HEK293 (cell line): ENCODE data around the gene NCOR2.

Experiments used
- CTCF ChIA-PET: fragments of 350-600 bp; formaldehyde crosslinking; extraction: SDS; loops from one replicate; lab custom pipeline; 2021; ENCODE audit warnings: antibody characterized with exemption; lab: Yijun Ruan, JAX
- POLR2A ChIA-PET: fragments of 300-600 bp; formaldehyde crosslinking; extraction: SDS; loops from one replicate; lab custom pipeline; 2020; ENCODE audit warnings: antibody characterized with exemption, inconsistent platforms; lab: Yijun Ruan, JAX
- H3K27ac ChIP-seq: fragments of 200-500 bp; sonication (Bioruptor generic); 2 replicates; pipeline ENCODE4 v1.5.1; 2014; ENCODE audit warnings: low read depth, low read length, control low read depth, inconsistent platforms; ENCODE audit errors: extremely low read depth
- H3K36me3 ChIP-seq, 2 experiments: fragments of 200-500 bp in 1 of 2; sonication (Bioruptor generic) in 1 of 2; 1 replicate in 1 of 2; 2 replicates in 1 of 2; pipeline ENCODE4 v1.5.1; 2014 to 2017; ENCODE audit warnings: inconsistent platforms in 2 of 2, low read length in 2 of 2; ENCODE audit not compliant: control insufficient read depth in 2 of 2, insufficient read depth in 1 of 2
- H3K4me1 ChIP-seq: fragments of 200-500 bp; sonication (Bioruptor generic); 2 replicates; pipeline ENCODE4 v1.5.1; 2014; ENCODE audit warnings: mild to moderate bottlenecking, low read length, inconsistent platforms; ENCODE audit not compliant: control insufficient read depth, insufficient read depth
- H3K4me3 ChIP-seq: 2 replicates; pipeline ENCODE4 v1.5.1; 2011; ENCODE audit warnings: low read depth, mild to moderate bottlenecking, control low read depth, low read length, moderate library complexity
- H3K9me3 ChIP-seq: fragments of 200-500 bp; sonication (Bioruptor generic); 2 replicates; pipeline ENCODE4 v1.5.1; 2014; ENCODE audit warnings: low read depth, low read length, inconsistent platforms; ENCODE audit not compliant: control insufficient read depth, insufficient read depth
- EGR2 ChIP-seq: fragments of 450-650 bp; formaldehyde crosslinking; IDR thresholded peaks from 2 replicates; pipeline ENCODE4 v1.5.1; 2016; ENCODE audit warnings: low read depth, missing biosample characterization, missing genetic modification characterization
- HOXD13 ChIP-seq: sonication (generic); formaldehyde crosslinking; IDR thresholded peaks from 2 replicates; pipeline ENCODE4 v1.8.0; 2022; ENCODE audit warnings: missing genetic modification reagents, borderline replicate concordance
- MZF1 ChIP-seq: fragments of 450-650 bp; formaldehyde crosslinking; IDR thresholded peaks from 2 replicates; pipeline ENCODE4 v1.5.1; 2017; ENCODE audit warnings: missing biosample characterization, missing genetic modification characterization, borderline replicate concordance
- PATZ1 ChIP-seq: fragments of 450-650 bp; formaldehyde crosslinking; IDR thresholded peaks from 2 replicates; pipeline ENCODE4 v1.5.1; 2016; ENCODE audit warnings: missing biosample characterization, missing genetic modification characterization
- SCRT1 ChIP-seq: fragments of 450-650 bp; formaldehyde crosslinking; IDR thresholded peaks from 2 replicates; pipeline ENCODE4 v1.5.1; 2016; ENCODE audit warnings: missing biosample characterization, missing genetic modification characterization, borderline replicate concordance
- SP2 ChIP-seq: fragments of 450-650 bp; formaldehyde crosslinking; IDR thresholded peaks from 2 replicates; pipeline ENCODE4 v1.5.1; 2016; ENCODE audit warnings: missing biosample characterization, missing genetic modification characterization
- ZBTB7A ChIP-seq: fragments of 450-650 bp; formaldehyde crosslinking; IDR thresholded peaks from 2 replicates; pipeline ENCODE4 v1.5.1; 2016; ENCODE audit warnings: low read depth, missing biosample characterization, missing genetic modification characterization
- ZNF10 ChIP-seq: fragments of 450-650 bp; formaldehyde crosslinking; IDR thresholded peaks from 2 replicates; pipeline ENCODE4 v1.5.1; 2017; ENCODE audit warnings: missing biosample characterization, missing genetic modification characterization
- ZNF202 ChIP-seq: fragments of 450-650 bp; formaldehyde crosslinking; IDR thresholded peaks from 2 replicates; pipeline ENCODE4 v1.5.1; 2016; ENCODE audit warnings: missing biosample characterization, missing genetic modification characterization, borderline replicate concordance
- ZNF23 ChIP-seq: fragments of 450-650 bp; formaldehyde crosslinking; IDR thresholded peaks from 2 replicates; pipeline ENCODE4 v1.5.1; 2016; ENCODE audit warnings: missing biosample characterization, missing genetic modification characterization, borderline replicate concordance
- ZNF510 ChIP-seq: fragments of 450-650 bp; formaldehyde crosslinking; IDR thresholded peaks from 2 replicates; pipeline ENCODE4 v1.5.1; 2018; ENCODE audit warnings: mild to moderate bottlenecking, missing genetic modification characterization, missing biosample characterization; ENCODE audit not compliant: insufficient replicate concordance
- ZNF629 ChIP-seq: fragments of 450-650 bp; formaldehyde crosslinking; IDR thresholded peaks from 2 replicates; pipeline ENCODE4 v1.5.1; 2017; ENCODE audit warnings: missing biosample characterization, missing genetic modification characterization
- ZNF747 ChIP-seq: fragments of 450-650 bp; formaldehyde crosslinking; IDR thresholded peaks from 2 replicates; pipeline ENCODE4 v1.5.1; 2016; ENCODE audit warnings: missing biosample characterization, missing genetic modification characterization
- ZNF768 ChIP-seq: fragments of 450-650 bp; formaldehyde crosslinking; IDR thresholded peaks from 2 replicates; pipeline ENCODE4 v1.5.1; 2018; ENCODE audit warnings: missing biosample characterization, mild to moderate bottlenecking, missing genetic modification characterization
- ZNF837 ChIP-seq: fragments of 450-650 bp; formaldehyde crosslinking; IDR thresholded peaks from 2 replicates; pipeline ENCODE4 v1.5.1; 2016; ENCODE audit warnings: missing biosample characterization, missing genetic modification characterization
- ZSCAN5A ChIP-seq: fragments of 450-650 bp; formaldehyde crosslinking; IDR thresholded peaks from 2 replicates; pipeline ENCODE4 v1.5.1; 2016; ENCODE audit warnings: missing biosample characterization, missing genetic modification characterization
- TF ChIP-seq, protein P1 (sequence below): fragments of 450-650 bp; formaldehyde crosslinking; IDR thresholded peaks from 2 replicates; pipeline ENCODE4 v1.5.1; 2016; ENCODE audit warnings: missing biosample characterization, missing genetic modification characterization
- TF ChIP-seq, protein P2 (sequence below): fragments of 450-650 bp; formaldehyde crosslinking; IDR thresholded peaks from 2 replicates; pipeline ENCODE4 v1.5.1; 2016; ENCODE audit warnings: missing biosample characterization, missing genetic modification characterization, borderline replicate concordance
- TF ChIP-seq, protein P3 (sequence below): fragments of 450-650 bp; formaldehyde crosslinking; IDR thresholded peaks from 2 replicates; pipeline ENCODE4 v1.5.1; 2016; ENCODE audit warnings: missing biosample characterization, missing genetic modification characterization
- TF ChIP-seq, protein P4 (sequence below): fragments of 450-650 bp; formaldehyde crosslinking; IDR thresholded peaks from 2 replicates; pipeline ENCODE4 v1.5.1; 2016; ENCODE audit warnings: missing biosample characterization, missing genetic modification characterization

NCOR2 gene

GRCh38 chr12:124564971-124565491 is 2.4 kb downstream of the NCOR2 start:
- Histone ChIP-seq H3K4me1 (peaks cover 5% of the 10 kb centered on the region), H3K4me3 (no peak overlapping the region), H3K27ac (no peak overlapping the region), H3K9me3 (no peaks in the 10 kb centered on the region), H3K36me3 (no peaks in the 10 kb centered on the region)
- CTCF ChIA-PET: interaction anchor here (0.9 kb wide), 1 partner anchor 46 kb away, joined by 4 read pairs; no protein-coding TSS in a partner anchor
- POLR2A ChIA-PET: interaction anchor here (0.9 kb wide), 1 partner anchor 46 kb away, joined by 3 read pairs; no protein-coding TSS in a partner anchor
- TF ChIP-seq ZBTB7A (tag by site-specific recombination): no peak
- no peak for TF ChIP-seq ZNF629 (tag by site-specific recombination)
- TF ChIP-seq, protein P1, sequence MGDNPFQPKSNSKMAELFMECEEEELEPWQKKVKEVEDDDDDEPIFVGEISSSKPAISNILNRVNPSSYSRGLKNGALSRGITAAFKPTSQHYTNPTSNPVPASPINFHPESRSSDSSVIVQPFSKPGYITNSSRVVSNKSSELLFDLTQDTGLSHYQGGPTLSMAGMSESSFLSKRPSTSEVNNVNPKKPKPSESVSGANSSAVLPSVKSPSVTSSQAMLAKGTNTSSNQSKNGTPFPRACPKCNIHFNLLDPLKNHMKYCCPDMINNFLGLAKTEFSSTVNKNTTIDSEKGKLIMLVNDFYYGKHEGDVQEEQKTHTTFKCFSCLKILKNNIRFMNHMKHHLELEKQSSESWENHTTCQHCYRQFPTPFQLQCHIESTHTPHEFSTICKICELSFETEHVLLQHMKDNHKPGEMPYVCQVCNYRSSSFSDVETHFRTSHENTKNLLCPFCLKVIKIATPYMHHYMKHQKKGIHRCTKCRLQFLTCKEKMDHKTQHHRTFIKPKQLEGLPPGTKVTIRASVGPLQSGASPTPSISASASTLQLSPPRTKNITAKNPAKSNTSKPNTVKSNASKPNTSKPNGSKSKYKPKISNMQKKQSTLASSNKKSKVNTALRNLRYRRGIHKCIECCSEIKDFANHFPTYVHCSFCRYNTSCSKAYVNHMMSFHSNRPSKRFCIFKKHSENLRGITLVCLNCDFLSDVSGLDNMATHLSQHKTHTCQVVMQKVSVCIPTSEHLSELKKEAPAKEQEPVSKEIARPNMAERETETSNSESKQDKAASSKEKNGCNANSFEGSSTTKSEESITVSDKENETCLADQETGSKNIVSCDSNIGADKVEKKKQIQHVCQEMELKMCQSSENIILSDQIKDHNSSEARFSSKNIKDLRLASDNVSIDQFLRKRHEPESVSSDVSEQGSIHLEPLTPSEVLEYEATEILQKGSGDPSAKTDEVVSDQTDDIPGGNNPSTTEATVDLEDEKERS (tag by site-specific recombination): no peak
- TF ChIP-seq ZNF510 (tag by site-specific recombination): no peak
- TF ChIP-seq ZNF23 (tag by site-specific recombination): no peak
- TF ChIP-seq ZNF837: no peak
- TF ChIP-seq ZNF768: no peak
- TF ChIP-seq PATZ1 (tag by site-specific recombination): 0 out of 2 replicates have a peak, but pooled peaks have one; percentile 9
- TF ChIP-seq HOXD13: no peak
- TF ChIP-seq ZSCAN5A (tag by site-specific recombination): 0 out of 2 replicates have a peak, but pooled peaks have one; percentile 26
- no peak for TF ChIP-seq MZF1 (tag by site-specific recombination)
- TF ChIP-seq EGR2: peak; percentile 41; the same call in 1 of the 2 replicates
- TF ChIP-seq ZNF10: no peak
- no peak for TF ChIP-seq ZNF747 (tag by site-specific recombination)
- TF ChIP-seq, protein P2, sequence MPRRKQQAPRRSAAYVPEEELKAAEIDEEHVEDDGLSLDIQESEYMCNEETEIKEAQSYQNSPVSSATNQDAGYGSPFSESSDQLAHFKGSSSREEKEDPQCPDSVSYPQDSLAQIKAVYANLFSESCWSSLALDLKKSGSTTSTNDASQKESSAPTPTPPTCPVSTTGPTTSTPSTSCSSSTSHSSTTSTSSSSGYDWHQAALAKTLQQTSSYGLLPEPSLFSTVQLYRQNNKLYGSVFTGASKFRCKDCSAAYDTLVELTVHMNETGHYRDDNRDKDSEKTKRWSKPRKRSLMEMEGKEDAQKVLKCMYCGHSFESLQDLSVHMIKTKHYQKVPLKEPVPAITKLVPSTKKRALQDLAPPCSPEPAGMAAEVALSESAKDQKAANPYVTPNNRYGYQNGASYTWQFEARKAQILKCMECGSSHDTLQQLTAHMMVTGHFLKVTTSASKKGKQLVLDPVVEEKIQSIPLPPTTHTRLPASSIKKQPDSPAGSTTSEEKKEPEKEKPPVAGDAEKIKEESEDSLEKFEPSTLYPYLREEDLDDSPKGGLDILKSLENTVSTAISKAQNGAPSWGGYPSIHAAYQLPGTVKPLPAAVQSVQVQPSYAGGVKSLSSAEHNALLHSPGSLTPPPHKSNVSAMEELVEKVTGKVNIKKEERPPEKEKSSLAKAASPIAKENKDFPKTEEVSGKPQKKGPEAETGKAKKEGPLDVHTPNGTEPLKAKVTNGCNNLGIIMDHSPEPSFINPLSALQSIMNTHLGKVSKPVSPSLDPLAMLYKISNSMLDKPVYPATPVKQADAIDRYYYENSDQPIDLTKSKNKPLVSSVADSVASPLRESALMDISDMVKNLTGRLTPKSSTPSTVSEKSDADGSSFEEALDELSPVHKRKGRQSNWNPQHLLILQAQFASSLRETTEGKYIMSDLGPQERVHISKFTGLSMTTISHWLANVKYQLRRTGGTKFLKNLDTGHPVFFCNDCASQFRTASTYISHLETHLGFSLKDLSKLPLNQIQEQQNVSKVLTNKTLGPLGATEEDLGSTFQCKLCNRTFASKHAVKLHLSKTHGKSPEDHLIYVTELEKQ (tag by site-specific recombination): no peak
- TF ChIP-seq, protein P3, sequence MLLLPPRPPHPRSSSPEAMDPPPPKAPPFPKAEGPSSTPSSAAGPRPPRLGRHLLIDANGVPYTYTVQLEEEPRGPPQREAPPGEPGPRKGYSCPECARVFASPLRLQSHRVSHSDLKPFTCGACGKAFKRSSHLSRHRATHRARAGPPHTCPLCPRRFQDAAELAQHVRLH: no peak
- TF ChIP-seq, protein P4, sequence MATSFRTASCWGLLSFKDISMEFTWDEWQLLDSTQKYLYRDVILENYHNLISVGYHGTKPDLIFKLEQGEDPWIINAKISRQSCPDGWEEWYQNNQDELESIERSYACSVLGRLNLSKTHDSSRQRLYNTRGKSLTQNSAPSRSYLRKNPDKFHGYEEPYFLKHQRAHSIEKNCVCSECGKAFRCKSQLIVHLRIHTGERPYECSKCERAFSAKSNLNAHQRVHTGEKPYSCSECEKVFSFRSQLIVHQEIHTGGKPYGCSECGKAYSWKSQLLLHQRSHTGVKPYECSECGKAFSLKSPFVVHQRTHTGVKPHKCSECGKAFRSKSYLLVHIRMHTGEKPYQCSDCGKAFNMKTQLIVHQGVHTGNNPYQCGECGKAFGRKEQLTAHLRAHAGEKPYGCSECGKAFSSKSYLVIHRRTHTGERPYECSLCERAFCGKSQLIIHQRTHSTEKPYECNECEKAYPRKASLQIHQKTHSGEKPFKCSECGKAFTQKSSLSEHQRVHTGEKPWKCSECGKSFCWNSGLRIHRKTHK (tag by site-specific recombination): no peak
- TF ChIP-seq SCRT1: no peak
- TF ChIP-seq ZNF202 (tag by site-specific recombination): no peak
- peak; percentile 19; the same call in 1 of the 2 replicates for TF ChIP-seq SP2 (tag by site-specific recombination)
